Colonic mucosa (tissue), 4 donors: ENCODE measurements around the gene REM2. TPM values are rescaled to one million over a fixed set of nuclear protein-coding genes. Genes with fewer than 3 reads are reported as not detected.

Experiments used
- DNase-seq: peaks from one replicate; pipeline ENCODE4 v3.0.0-alpha.2; 2020
- H3K27ac ChIP-seq: fragments of 200-600 bp; one replicate; pipeline ENCODE4 v1.8.0; 2021
- H3K27me3 ChIP-seq: fragments of 200-600 bp; one replicate; pipeline ENCODE4 v1.8.0; 2021
- H3K36me3 ChIP-seq: fragments of 200-600 bp; one replicate; pipeline ENCODE4 v1.8.0; 2021
- H3K4me1 ChIP-seq: fragments of 200-600 bp; one replicate; pipeline ENCODE4 v1.8.0; 2021; ENCODE audit warnings: mild to moderate bottlenecking
- H3K4me3 ChIP-seq: fragments of 200-600 bp; one replicate; pipeline ENCODE4 v1.8.0; 2021
- H3K9ac ChIP-seq, 2 donors: one replicate each; pipeline ENCODE4 v1.7.0; 2013; ENCODE audit warnings: control low read depth in 2 of 2, low read depth in 2 of 2, low read length in 2 of 2
- H3K9me3 ChIP-seq: fragments of 200-600 bp; one replicate; pipeline ENCODE4 v1.8.0; 2021
- CTCF ChIP-seq: fragments of 200-600 bp; IDR thresholded peaks from one replicate; pipeline ENCODE4 v1.8.0; 2022; ENCODE audit warnings: antibody characterized with exemption, mild to moderate bottlenecking
- intact Hi-C: fragments of 100-400 bp; cut with DNase I; formaldehyde crosslinking; loops from one replicate; pipeline ENCODE4 v1.14.1; 2022
- total RNA-seq, 2 donors: library from RNA; stranded (reverse); fragmentation: NEBNext Ultra II Directional in 1 of 2; extraction: Animal tissue kit (Norgen Biotek cat#: 25700) in 1 of 2; gene quantifications; one replicate each; pipeline ENCODE4 v1.2.1, GENCODE V29; 2021
- donor health status: healthy.
- donor health status: DM: no; HTN: no; CAD: no.
- donor health status: DM: no; HTN: no; CAD: no.

Gene REM2
- total RNA-seq, 2 donors from 2014 or later, result 0.24 to 0.30 TPM

- H3K9ac ChIP-seq, result no peak overlapping the region
- no peaks in the 10 kb centered on the region for H3K9me3 ChIP-seq
- H3K36me3 ChIP-seq, result no peaks in the 10 kb centered on the region
- H3K27ac ChIP-seq, result no peak overlapping the region
- no peaks in the 10 kb centered on the region for H3K27me3 ChIP-seq
- no peak for TF ChIP-seq CTCF
- intact Hi-C loops, result no loop called here
- no peaks in the 10 kb centered on the region for H3K4me1 ChIP-seq
- H3K4me3 ChIP-seq, result no peak overlapping the region
- DNase-seq, result no peak
These were observed 10.7 kb downstream of the REM2 start for GRCh38 chr14:22893706-22894105.

- Histone ChIP-seq H3K9me3 (no peaks in the 10 kb centered on the region), H3K4me1 (no peaks in the 10 kb centered on the region), H3K9ac (no peak overlapping the region), H3K4me3 (no peak overlapping the region), H3K27ac (no peak overlapping the region), H3K36me3 (no peaks in the 10 kb centered on the region), H3K27me3 (no peaks in the 10 kb centered on the region)
- no peak for DNase-seq
- intact Hi-C loops, result no loop called here
- TF ChIP-seq CTCF, result no peak
These were observed 12.4 kb downstream of the REM2 start for GRCh38 chr14:22895402-22895801.

GRCh38 chr14:22896356-22896755 lies 13.3 kb downstream of the REM2 start:
- Histone ChIP-seq H3K9me3 (no peaks in the 10 kb centered on the region), H3K27me3 (no peaks in the 10 kb centered on the region), H3K36me3 (no peaks in the 10 kb centered on the region), H3K27ac (no peak overlapping the region), H3K4me3 (no peak overlapping the region), H3K4me1 (no peaks in the 10 kb centered on the region), H3K9ac (no peak overlapping the region)
- no peak for DNase-seq
- intact Hi-C loops, result no loop called here
- TF ChIP-seq CTCF, result no peak

- no peak for TF ChIP-seq CTCF
- no peak overlapping the region for H3K9ac ChIP-seq
- intact Hi-C loops, result no loop called here
- H3K36me3 ChIP-seq, result peaks cover 4% of the 10 kb centered on the region
- no peak overlapping the region for H3K4me3 ChIP-seq
- no peaks in the 10 kb centered on the region for H3K9me3 ChIP-seq
- no peak for DNase-seq
- no peaks in the 10 kb centered on the region for H3K4me1 ChIP-seq
- H3K27ac ChIP-seq, result no peak overlapping the region
- H3K27me3 ChIP-seq, result no peaks in the 10 kb centered on the region
These were observed 13.7 kb downstream of the REM2 start for GRCh38 chr14:22896760-22897159.

- no peaks in the 10 kb centered on the region for H3K27me3 ChIP-seq
- no peak for DNase-seq
- H3K4me1 ChIP-seq, result no peaks in the 10 kb centered on the region
- peaks cover 10% of the 10 kb centered on the region for H3K36me3 ChIP-seq
- H3K9ac ChIP-seq, result no peak overlapping the region
- no peaks in the 10 kb centered on the region for H3K9me3 ChIP-seq
- H3K4me3 ChIP-seq, result no peak overlapping the region
- intact Hi-C loops, result no loop called here
- TF ChIP-seq CTCF, result no peak
- no peak overlapping the region for H3K27ac ChIP-seq
These were observed 14.3 kb downstream of the REM2 start for GRCh38 chr14:22897357-22897756.
